Measurements from ENCODE around the gene MYLK4.

The MYLK4 gene

GRCh38 chr6:2633736-2634135, 117.0 kb downstream of the MYLK4 start:
- no peak for DNase-seq (ENCODE audit: low read depth in 1 of 2, low spot score in 1 of 2)

- DNase-seq (ENCODE audit: low read depth in 1 of 2, low spot score in 1 of 2), result no peak
Observed at GRCh38 chr6:2632976-2633584, 117.6 kb downstream of the MYLK4 start.

GRCh38 chr6:2632368-2632767, 118.4 kb downstream of the MYLK4 start:
- DNase-seq (ENCODE audit: low read depth in 1 of 2, low spot score in 1 of 2), result no peak

GRCh38 chr6:2630891-2631571, 119.7 kb downstream of the MYLK4 start:
- DNase-seq (ENCODE audit: low read depth in 1 of 2, low spot score in 1 of 2), result no peak

- DNase-seq (ENCODE audit: low read depth in 1 of 2, low spot score in 1 of 2), result no peak
Observed at GRCh38 chr6:2630359-2630758, 120.4 kb downstream of the MYLK4 start.

GRCh38 chr6:2626401-2626800, 124.3 kb downstream of the MYLK4 start:
- DNase-seq (ENCODE audit: low read depth in 1 of 2, low spot score in 1 of 2), result no peak

GRCh38 chr6:2625581-2625980, 125.1 kb downstream of the MYLK4 start:
- no peak for DNase-seq (ENCODE audit: low read depth in 1 of 2, low spot score in 1 of 2)

- DNase-seq (ENCODE audit: low read depth in 1 of 2, low spot score in 1 of 2), result no peak
Observed at GRCh38 chr6:2624177-2624576, 126.5 kb downstream of the MYLK4 start.

- DNase-seq (ENCODE audit: low read depth in 1 of 2, low spot score in 1 of 2), result no peak
Observed at GRCh38 chr6:2623295-2623694, 127.4 kb downstream of the MYLK4 start.

- no peak for DNase-seq (ENCODE audit: low read depth in 1 of 2, low spot score in 1 of 2)
Observed at GRCh38 chr6:2622671-2623070, 128.1 kb downstream of the MYLK4 start.

- DNase-seq (ENCODE audit: low read depth in 1 of 2, low spot score in 1 of 2), result no peak
Observed at GRCh38 chr6:2619651-2620050, 131.1 kb downstream of the MYLK4 start.

- DNase-seq (ENCODE audit: low read depth in 1 of 2, low spot score in 1 of 2), result no peak
Observed at GRCh38 chr6:2617729-2618128, 133.0 kb downstream of the MYLK4 start.

GRCh38 chr6:2616811-2617210, 133.9 kb downstream of the MYLK4 start:
- DNase-seq (ENCODE audit: low read depth in 1 of 2, low spot score in 1 of 2), result no peak

- no peak for DNase-seq (ENCODE audit: low read depth in 1 of 2, low spot score in 1 of 2)
Observed at GRCh38 chr6:2615251-2615650, 135.5 kb downstream of the MYLK4 start.

- DNase-seq (ENCODE audit: low read depth in 1 of 2, low spot score in 1 of 2), result no peak
Observed at GRCh38 chr6:2614846-2615245, 135.9 kb downstream of the MYLK4 start.

- no peak for DNase-seq (ENCODE audit: low read depth in 1 of 2, low spot score in 1 of 2)
Observed at GRCh38 chr6:2614155-2614554, 136.6 kb downstream of the MYLK4 start.

Measured in stimulated activated CD4-positive, alpha-beta T cell treated with anti-CD3 and anti-CD28 coated beads, Interleukin-15, amount 100 ng/mL, for 1 hour (primary cell).